Activated CD4-positive, alpha-beta memory T cell treated with anti-CD3 and anti-CD28 coated beads for 36 hours (primary cell): ENCODE data around the gene AQP3. TPM values are rescaled to one million over a fixed set of nuclear protein-coding genes. Genes with fewer than 3 reads are reported as not detected.
A peak's percentile ranks its signal among the peaks of the same experiment; 100 is the strongest.

Source experiments
- CTCF ChIA-PET: fragments of 350-600 bp; sonication (Branson Sonifier 250); formaldehyde crosslinking; loops from one replicate; lab custom pipeline; 2021; ENCODE audit warnings: antibody characterized with exemption, inconsistent platforms; lab: Charles Lee
- POLR2A ChIA-PET: fragments of 350-600 bp; sonication (Branson Sonifier 250); formaldehyde crosslinking; loops from one replicate; lab custom pipeline; 2021; ENCODE audit warnings: antibody characterized with exemption; lab: Charles Lee
- DNase-seq: peaks from one replicate; pipeline ENCODE4 v3.0.0-alpha.2; 2020
- H3K27ac Mint-ChIP-seq: one replicate; pipeline ENCODE4 v1.8.0; 2021; ENCODE audit warnings: mixed read lengths
- H3K27me3 Mint-ChIP-seq: one replicate; pipeline ENCODE4 v1.8.0; 2021; ENCODE audit warnings: mixed read lengths
- H3K36me3 Mint-ChIP-seq: one replicate; pipeline ENCODE4 v1.8.0; 2021; ENCODE audit warnings: mixed read lengths
- H3K4me1 Mint-ChIP-seq: one replicate; pipeline ENCODE4 v1.8.0; 2021; ENCODE audit warnings: low read depth, mixed read lengths
- H3K4me3 Mint-ChIP-seq: one replicate; pipeline ENCODE4 v1.8.0; 2021; ENCODE audit warnings: mild to moderate bottlenecking, mixed read lengths
- H3K9me3 Mint-ChIP-seq: one replicate; pipeline ENCODE4 v1.8.0; 2021; ENCODE audit warnings: mixed read lengths
- intact Hi-C: fragments of 100-400 bp; cut with micrococcal nuclease; formaldehyde crosslinking; loops from one replicate; pipeline ENCODE4 v1.15.1; 2023
- total RNA-seq, 2 experiments: library from RNA; stranded (reverse); gene quantifications; one replicate each; pipeline ENCODE4 v1.2.3, GENCODE V29; 2021

The AQP3 gene
- total RNA-seq, 2 experiments from 2014 or later: 19.4 to 20.2 TPM

- H3K9me3 Mint-ChIP-seq: no peaks in the 10 kb centered on the region
- H3K36me3 Mint-ChIP-seq: no peaks in the 10 kb centered on the region
- peak overlapping the region; percentile 78 for H3K27ac Mint-ChIP-seq
- DNase-seq: peak; percentile 61
- H3K27me3 Mint-ChIP-seq: no peaks in the 10 kb centered on the region
- POLR2A ChIA-PET: interaction anchor here (0.6 to 1.1 kb wide), 3 partner anchors 12 to 20 kb away, joined by 3 read pairs; partner anchors contain the start of gene NOL6
- H3K4me3 Mint-ChIP-seq: peak overlapping the region; percentile 36
- intact Hi-C loops: loop anchor here (2.0 kb wide), 1 partner anchor 57 kb away; no protein-coding TSS in a partner anchor
- CTCF ChIA-PET: interaction anchor here (0.6 to 22.0 kb wide), 18 partner anchors 10 to 171 kb away, joined by 3 to 386 read pairs (median 8); partner anchors contain the start of genes NFX1 and NOL6
- H3K4me1 Mint-ChIP-seq: peaks cover 63% of the 10 kb centered on the region
Measured at GRCh38 chr9:33453286-33453860, 6.0 kb upstream of the AQP3 start.

- intact Hi-C loops: loop anchor here (2.0 kb wide), 1 partner anchor 58 kb away; no protein-coding TSS in a partner anchor
- H3K27me3 Mint-ChIP-seq: no peaks in the 10 kb centered on the region
- peak overlapping the region; percentile 78 for H3K27ac Mint-ChIP-seq
Measured at GRCh38 chr9:33452828-33453271, 5.5 kb upstream of the AQP3 start.

GRCh38 chr9:33450621-33451146 is 3.3 kb upstream of the AQP3 start:
- Mint-ChIP-seq H3K4me3 (no peak overlapping the region), H3K36me3 (no peaks in the 10 kb centered on the region), H3K27me3 (no peaks in the 10 kb centered on the region), H3K27ac (peak overlapping the region; percentile 16), H3K9me3 (no peaks in the 10 kb centered on the region), H3K4me1 (peaks cover 64% of the 10 kb centered on the region)
- POLR2A ChIA-PET: no interaction called here
- DNase-seq: no peak
- intact Hi-C loops: no loop called here
- CTCF ChIA-PET: interaction anchor here (1.4 to 22.0 kb wide), 4 partner anchors 16 to 164 kb away, joined by 4 to 386 read pairs (median 114); partner anchors contain the start of gene NOL6

More at GRCh38 chr9:33452828-33453271, 5.5 kb upstream of the AQP3 start:
- ChIA-PET POLR2A (interaction anchor here (1.0 kb wide), 1 partner anchor 21 kb away, joined by 3 read pairs; the partner anchor contains the start of gene NOL6), CTCF (interaction anchor here (0.6 to 22.0 kb wide), 18 partner anchors 9 to 171 kb away, joined by 3 to 386 read pairs (median 8); partner anchors contain the start of genes NFX1 and NOL6)
- peaks cover 65% of the 10 kb centered on the region for H3K4me1 Mint-ChIP-seq
- no peaks in the 10 kb centered on the region for H3K36me3 Mint-ChIP-seq
- no peaks in the 10 kb centered on the region for H3K9me3 Mint-ChIP-seq
- peak; percentile 79 for DNase-seq
- peak overlapping the region; percentile 20 for H3K4me3 Mint-ChIP-seq

- no peak for DNase-seq
- no peaks in the 10 kb centered on the region for H3K9me3 Mint-ChIP-seq
- intact Hi-C loops: loop anchor here (5.0 kb wide), 1 partner anchor 287 kb away; no protein-coding TSS in a partner anchor
- no peak overlapping the region for H3K4me3 Mint-ChIP-seq
- peaks cover under 1% of the 10 kb centered on the region for H3K36me3 Mint-ChIP-seq
- no peak overlapping the region for H3K27ac Mint-ChIP-seq
- no peaks in the 10 kb centered on the region for H3K27me3 Mint-ChIP-seq
- ChIA-PET CTCF (interaction anchor here (1.4 to 22.0 kb wide), 3 partner anchors 17 to 163 kb away, joined by 4 to 386 read pairs (median 191); partner anchors contain the start of gene NOL6), POLR2A (interaction anchor here (4.1 kb wide), 1 partner anchor 34 kb away, joined by 28 read pairs; no protein-coding TSS in a partner anchor)
- H3K4me1 Mint-ChIP-seq: peaks cover 70% of the 10 kb centered on the region
Measured at GRCh38 chr9:33449715-33450114, 2.3 kb upstream of the AQP3 start.

- H3K4me3 Mint-ChIP-seq: peak overlapping the region; percentile 89
- H3K4me1 Mint-ChIP-seq: peaks cover 58% of the 10 kb centered on the region
- DNase-seq: peak; percentile 56
- H3K27ac Mint-ChIP-seq: peak overlapping the region; percentile 87
- H3K36me3 Mint-ChIP-seq: peaks cover 1% of the 10 kb centered on the region
- no peaks in the 10 kb centered on the region for H3K27me3 Mint-ChIP-seq
- ChIA-PET POLR2A (interaction anchor here (1.3 to 4.1 kb wide), 6 partner anchors 8 to 158 kb away, joined by 3 to 28 read pairs (median 8); partner anchors contain the start of genes NFX1 and NOL6), CTCF (interaction anchor here (0.8 to 22.0 kb wide), 8 partner anchors 19 to 161 kb away, joined by 3 to 386 read pairs (median 8); partner anchors contain the start of genes AQP7, NFX1 and NOL6)
- no peaks in the 10 kb centered on the region for H3K9me3 Mint-ChIP-seq
- intact Hi-C loops: loop anchor here (2.0 to 5.0 kb wide), 3 partner anchors 73 to 286 kb away; partner anchors contain the start of genes BAG1 and CHMP5
Measured at GRCh38 chr9:33447799-33448553, 583 bp upstream of the AQP3 start.

GRCh38 chr9:33446240-33446945 is 1.0 kb downstream of the AQP3 start:
- intact Hi-C loops: loop anchor here (1.0 to 5.0 kb wide), 8 partner anchors 8 to 284 kb away; partner anchors contain the start of genes BAG1, CHMP5 and NFX1
- ChIA-PET POLR2A (interaction anchor here (0.6 to 4.1 kb wide), 7 partner anchors 9 to 156 kb away, joined by 3 to 28 read pairs (median 7); partner anchors contain the start of genes NFX1 and NOL6), CTCF (interaction anchor here (1.0 to 22.0 kb wide), 5 partner anchors 20 to 159 kb away, joined by 5 to 386 read pairs (median 16); partner anchors contain the start of gene NOL6)
- DNase-seq: peak; percentile 82
- Mint-ChIP-seq H3K4me3 (peak overlapping the region; percentile 89), H3K27ac (peak overlapping the region; percentile 94), H3K4me1 (peaks cover 49% of the 10 kb centered on the region), H3K36me3 (peaks cover 1% of the 10 kb centered on the region), H3K27me3 (no peaks in the 10 kb centered on the region), H3K9me3 (no peaks in the 10 kb centered on the region)

- Mint-ChIP-seq H3K4me3 (peak overlapping the region; percentile 89), H3K27me3 (no peaks in the 10 kb centered on the region), H3K36me3 (peaks cover 1% of the 10 kb centered on the region), H3K9me3 (no peaks in the 10 kb centered on the region), H3K27ac (peak overlapping the region; percentile 94), H3K4me1 (peaks cover 45% of the 10 kb centered on the region)
- ChIA-PET CTCF (interaction anchor here (1.3 to 22.0 kb wide), 4 partner anchors 21 to 71 kb away, joined by 3 to 386 read pairs (median 102); partner anchors contain the start of gene NOL6), POLR2A (interaction anchor here (4.1 kb wide), 1 partner anchor 30 kb away, joined by 28 read pairs; no protein-coding TSS in a partner anchor)
- intact Hi-C loops: loop anchor here (1.0 to 5.0 kb wide), 8 partner anchors 9 to 283 kb away; partner anchors contain the start of genes BAG1, CHMP5 and NFX1
- DNase-seq: peak; percentile 43
Measured at GRCh38 chr9:33445389-33446239, 1.8 kb downstream of the AQP3 start.

GRCh38 chr9:33443464-33444154 is 3.8 kb downstream of the AQP3 start:
- Mint-ChIP-seq H3K4me3 (no peak overlapping the region), H3K27ac (peak overlapping the region; percentile 38), H3K36me3 (peaks cover 5% of the 10 kb centered on the region), H3K9me3 (no peaks in the 10 kb centered on the region), H3K4me1 (peaks cover 41% of the 10 kb centered on the region), H3K27me3 (no peaks in the 10 kb centered on the region)
- ChIA-PET POLR2A (no interaction called here), CTCF (interaction anchor here (0.6 to 22.0 kb wide), 4 partner anchors 10 to 31 kb away, joined by 3 to 386 read pairs (median 10); partner anchors contain the start of gene NOL6)
- intact Hi-C loops: no loop called here
- DNase-seq: no peak

GRCh38 chr9:33443047-33443446 is 4.3 kb downstream of the AQP3 start:
- Mint-ChIP-seq H3K4me3 (no peak overlapping the region), H3K27me3 (no peaks in the 10 kb centered on the region), H3K27ac (no peak overlapping the region), H3K9me3 (no peaks in the 10 kb centered on the region), H3K4me1 (peaks cover 35% of the 10 kb centered on the region), H3K36me3 (peaks cover 5% of the 10 kb centered on the region)
- intact Hi-C loops: no loop called here
- no peak for DNase-seq
- ChIA-PET POLR2A (no interaction called here), CTCF (interaction anchor here (1.9 to 22.0 kb wide), 4 partner anchors 11 to 28 kb away, joined by 7 to 386 read pairs (median 14); partner anchors contain the start of gene NOL6)
